ENCODE measurements around the gene VANGL1.

Gene VANGL1

DNA sequence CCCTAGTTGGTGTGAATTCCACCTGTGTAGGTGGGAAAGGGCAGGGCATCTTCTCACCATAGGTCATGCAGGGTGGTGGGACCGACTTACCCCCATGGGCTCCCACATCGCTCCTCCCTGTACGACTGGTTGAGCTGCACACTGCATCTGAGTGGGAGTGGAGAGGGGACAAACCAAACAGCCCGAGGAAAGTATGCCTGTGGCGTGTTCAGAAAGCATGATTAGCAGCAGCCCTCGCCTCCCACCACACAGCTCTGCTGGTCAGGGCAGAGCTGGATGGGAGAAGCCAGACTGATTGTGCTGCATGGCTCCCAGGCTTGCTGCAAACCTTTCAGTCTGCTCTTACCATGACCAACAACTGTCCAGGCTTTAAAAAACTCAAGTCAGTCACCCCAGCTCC, 24.4 kb downstream of the VANGL1 start:
- in situ Hi-C loops (cut with HindIII; ENCODE audit: low pct_ligation_motif_present, low sequenced_read_pairs): no loop called here
- no peak for TF ChIP-seq CTCF (IDR thresholded peaks at IDR 0.05; ENCODE audit: low read depth, low read length, missing control alignments)

DNA sequence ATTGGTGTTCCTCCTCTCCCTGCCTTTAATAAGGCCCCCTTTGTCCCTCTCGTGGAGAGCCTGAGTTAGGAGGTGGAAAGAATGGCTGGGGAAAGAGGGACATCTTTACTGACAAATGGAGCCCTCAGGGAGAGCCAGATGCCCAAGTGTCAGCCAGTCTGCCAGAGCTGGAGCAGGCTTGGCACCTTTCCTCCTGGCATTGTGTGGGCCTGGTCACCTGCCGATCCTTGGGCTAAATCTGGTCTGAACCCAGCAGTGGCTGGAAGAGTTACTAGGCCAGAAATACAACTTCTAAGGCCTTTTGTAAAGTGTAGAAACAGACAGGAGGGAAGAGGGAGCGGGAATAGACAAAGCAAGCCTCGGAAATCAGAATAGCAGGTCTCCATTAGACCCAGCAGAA, 24.9 kb downstream of the VANGL1 start:
- Histone ChIP-seq H3K4me3 (ENCODE audit: low read depth, low read length) (no peak overlapping the region), H3K27ac (no peak overlapping the region), H3K27me3 (replicated peaks) (no peaks in the 10 kb centered on the region), H3K36me3 (replicated peaks) (peaks cover 29% of the 10 kb centered on the region)
- no peak for TF ChIP-seq CTCF (IDR thresholded peaks at IDR 0.05; ENCODE audit: low read depth, low read length, missing control alignments)
- in situ Hi-C loops (cut with HindIII; ENCODE audit: low pct_ligation_motif_present, low sequenced_read_pairs): no loop called here
- DNase-seq: no peak

More for the DNA sequence above, 24.4 kb downstream of the VANGL1 start:
- H3K36me3 ChIP-seq (replicated peaks): peaks cover 29% of the 10 kb centered on the region
- H3K4me3 ChIP-seq (ENCODE audit: low read depth, low read length): no peak overlapping the region
- H3K27me3 ChIP-seq (replicated peaks): no peaks in the 10 kb centered on the region
- DNase-seq: no peak
- H3K27ac ChIP-seq: no peak overlapping the region

DNA sequence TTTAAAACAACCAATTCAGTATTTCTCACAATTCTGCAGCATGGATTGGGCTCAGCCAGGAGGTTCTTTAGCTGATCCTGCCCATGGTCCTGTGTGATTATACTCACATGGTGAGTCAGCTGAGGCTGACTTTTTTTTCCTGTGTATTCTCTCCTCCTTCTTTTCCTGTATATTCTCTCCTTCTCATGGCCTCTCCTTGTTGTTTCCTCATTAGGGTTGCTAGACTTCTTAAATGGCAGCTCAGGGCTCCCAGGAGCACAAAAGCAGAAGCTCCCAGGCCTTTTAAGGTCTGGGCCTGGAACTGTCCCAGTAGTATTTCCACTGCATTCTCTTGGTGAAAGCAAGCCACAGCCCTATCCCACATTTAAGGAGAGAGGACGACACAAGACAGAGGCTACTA, 26.8 kb downstream of the VANGL1 start:
- no peak for TF ChIP-seq CTCF (IDR thresholded peaks at IDR 0.05; ENCODE audit: low read depth, low read length, missing control alignments)
- DNase-seq: peak; percentile 49

DNA sequence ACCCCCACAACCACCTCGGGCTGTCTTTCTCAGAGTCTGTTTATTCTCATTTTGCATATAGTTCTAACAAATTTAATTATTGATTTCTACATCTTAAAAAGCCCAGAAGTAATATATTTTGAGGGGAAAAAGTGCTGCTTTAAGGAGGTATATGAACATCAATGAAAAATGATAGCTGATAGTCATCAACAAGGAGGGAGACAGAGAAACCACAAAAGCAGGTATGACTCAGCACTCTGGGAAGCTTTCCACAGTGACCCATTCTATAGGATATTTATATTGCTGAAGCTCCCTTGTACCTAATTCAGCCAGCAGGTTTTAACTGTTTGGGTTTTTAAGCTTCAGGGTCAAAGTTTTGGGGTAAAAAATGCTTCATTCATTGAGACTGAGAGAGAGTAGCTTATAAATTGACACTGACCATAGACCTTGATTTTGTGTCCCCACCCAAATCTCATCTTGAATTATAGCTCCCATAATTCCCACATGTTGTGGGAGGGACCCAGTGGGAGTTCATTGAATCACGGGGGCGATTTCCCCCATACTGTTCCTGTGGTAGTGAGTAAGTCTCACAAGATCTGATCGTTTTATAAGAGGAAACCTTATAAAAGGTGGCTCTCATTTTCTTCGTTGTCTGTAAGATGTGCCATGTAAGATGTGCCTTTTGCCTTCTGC, 27.4 kb downstream of the VANGL1 start:
- TF ChIP-seq CTCF (IDR thresholded peaks at IDR 0.05; ENCODE audit: low read depth, low read length, missing control alignments): no peak
- Histone ChIP-seq H3K27ac (peak overlapping the region; percentile 79), H3K27me3 (replicated peaks) (no peaks in the 10 kb centered on the region), H3K36me3 (replicated peaks) (peaks cover 17% of the 10 kb centered on the region), H3K4me3 (ENCODE audit: low read depth, low read length) (no peak overlapping the region)
- in situ Hi-C loops (cut with HindIII; ENCODE audit: low pct_ligation_motif_present, low sequenced_read_pairs): no loop called here
- DNase-seq: peak; percentile 87

More for the DNA sequence above, 26.8 kb downstream of the VANGL1 start:
- no peaks in the 10 kb centered on the region for H3K27me3 ChIP-seq (replicated peaks)
- H3K36me3 ChIP-seq (replicated peaks): peaks cover 22% of the 10 kb centered on the region
- in situ Hi-C loops (cut with HindIII; ENCODE audit: low pct_ligation_motif_present, low sequenced_read_pairs): no loop called here
- H3K27ac ChIP-seq: peak overlapping the region; percentile 79
- no peak overlapping the region for H3K4me3 ChIP-seq (ENCODE audit: low read depth, low read length)

GRCh38 chr1:115669886-115670285, 28.1 kb downstream of the VANGL1 start:
- no peak for TF ChIP-seq CTCF (IDR thresholded peaks at IDR 0.05; ENCODE audit: low read depth, low read length, missing control alignments)
- Histone ChIP-seq H3K27me3 (replicated peaks) (no peaks in the 10 kb centered on the region), H3K36me3 (replicated peaks) (peaks cover 10% of the 10 kb centered on the region), H3K4me3 (ENCODE audit: low read depth, low read length) (no peak overlapping the region), H3K27ac (peak overlapping the region; percentile 79)
- in situ Hi-C loops (cut with HindIII; ENCODE audit: low pct_ligation_motif_present, low sequenced_read_pairs): no loop called here
- DNase-seq: no peak

Measured in brain microvascular endothelial cell (primary cell).